Sigmoid colon (tissue), 4 donors: ENCODE measurements around the gene MGST3.

Experiments
- CTCF ChIP-seq, 4 experiments: fragments of 450-650 bp in 3 of 4; fragments of 200-600 bp in 1 of 4; IDR thresholded peaks; one replicate each; pipeline ENCODE4 v1.5.1; 2016 to 2019; ENCODE audit warnings: antibody characterized with exemption in 4 of 4, mild to moderate bottlenecking in 3 of 4, moderate library complexity in 2 of 4
- POLR2A ChIP-seq, 2 donors: fragments of 450-650 bp; IDR thresholded peaks; one replicate each; pipeline ENCODE4 v1.6.1; 2016; ENCODE audit warnings: antibody characterized with exemption in 2 of 2, mild to moderate bottlenecking in 2 of 2, moderate library complexity in 2 of 2
- POLR2AphosphoS5 ChIP-seq, 4 donors: sonication (generic); formaldehyde crosslinking; IDR thresholded peaks; one replicate each; pipeline ENCODE4 v1.6.1; 2017; ENCODE audit warnings: antibody characterized with exemption in 4 of 4

- TF ChIP-seq CTCF (IDR thresholded peaks at IDR 0.05) (no peak), POLR2A (IDR thresholded peaks at IDR 0.05) (no peak), POLR2AphosphoS5 (IDR thresholded peaks at IDR 0.05) (no peak)
Measured at GRCh38 chr1:165605246-165605645, 25.8 kb upstream of the MGST3 start.
